Activated naive CD4-positive, alpha-beta T cell treated with anti-CD3 and anti-CD28 coated beads, Interleukin-2, amount 10 ng/mL, durations not matched to agents 7 days and 5 days (primary cell): ENCODE data around the gene CERS5.

Source experiments
- CTCF ChIA-PET: fragments of 350-600 bp; sonication (Branson Sonifier 250); formaldehyde crosslinking; loops from one replicate; lab custom pipeline; 2021; ENCODE audit warnings: antibody characterized with exemption; lab: Charles Lee
- DNase-seq: peaks from one replicate; pipeline ENCODE4 v3.0.0-alpha.2; 2020
- H3K27ac Mint-ChIP-seq: one replicate; pipeline ENCODE4 v1.8.0; 2021; ENCODE audit warnings: mild to moderate bottlenecking, moderate library complexity, mixed read lengths
- H3K27me3 Mint-ChIP-seq: one replicate; pipeline ENCODE4 v1.8.0; 2021; ENCODE audit warnings: mild to moderate bottlenecking, mixed read lengths
- H3K36me3 Mint-ChIP-seq: one replicate; pipeline ENCODE4 v1.8.0; 2021; ENCODE audit warnings: mixed read lengths
- H3K4me1 Mint-ChIP-seq: one replicate; pipeline ENCODE4 v1.8.0; 2021; ENCODE audit warnings: mixed read lengths
- H3K4me3 Mint-ChIP-seq: one replicate; pipeline ENCODE4 v1.8.0; 2021; ENCODE audit warnings: mild to moderate bottlenecking, moderate library complexity, mixed read lengths
- H3K9me3 Mint-ChIP-seq: one replicate; pipeline ENCODE4 v1.8.0; 2021; ENCODE audit warnings: mixed read lengths

CERS5 gene

DNA sequence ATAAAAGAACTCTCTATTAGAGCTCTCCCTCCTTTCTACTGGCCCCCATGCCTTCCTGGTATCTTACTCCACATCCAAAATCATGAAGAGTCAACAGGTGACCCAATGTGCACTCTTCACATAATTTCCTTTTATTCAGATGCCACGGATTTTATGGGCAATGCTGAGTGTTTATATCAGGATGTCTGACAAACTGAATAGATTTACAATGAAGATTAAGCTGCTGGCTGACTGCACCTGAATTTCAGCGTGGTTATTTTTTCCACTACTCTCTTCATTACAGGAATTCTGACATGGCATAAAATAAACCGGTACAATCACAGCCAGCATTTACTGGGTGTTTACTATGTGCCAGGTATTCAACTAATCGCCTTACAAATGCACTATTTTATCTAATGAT lies 29.4 kb upstream of the CERS5 start:
- H3K9me3 Mint-ChIP-seq, result no peaks in the 10 kb centered on the region

DNA sequence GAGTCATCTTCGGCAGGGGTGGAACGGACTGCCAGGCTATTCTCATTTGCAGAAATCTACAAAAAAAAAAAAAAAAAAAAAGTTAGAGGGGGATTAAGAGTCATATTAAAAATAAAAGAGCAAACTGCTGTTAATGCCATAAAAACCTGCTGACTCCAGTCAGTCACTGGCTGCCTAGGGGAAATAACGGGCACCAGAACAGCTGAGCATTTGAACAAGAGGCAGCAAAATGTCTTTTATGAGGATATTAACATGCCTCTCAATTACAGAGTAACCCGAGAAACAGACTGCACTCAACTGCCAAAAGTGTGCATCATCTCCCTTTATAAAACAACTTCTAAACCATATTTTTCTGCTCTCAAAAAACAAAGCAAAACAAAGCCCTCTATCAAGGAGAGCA lies 28.7 kb upstream of the CERS5 start:
- H3K4me1 Mint-ChIP-seq, result no peaks in the 10 kb centered on the region
- peaks cover 12% of the 10 kb centered on the region for H3K36me3 Mint-ChIP-seq
- H3K27me3 Mint-ChIP-seq, result no peaks in the 10 kb centered on the region
- no peaks in the 10 kb centered on the region for H3K9me3 Mint-ChIP-seq
- DNase-seq, result no peak
- H3K27ac Mint-ChIP-seq, result no peak overlapping the region
- H3K4me3 Mint-ChIP-seq, result no peak overlapping the region
- CTCF ChIA-PET, result interaction anchor here (1.6 kb wide), 1 partner anchor 119 kb away, joined by 4 read pairs; no protein-coding TSS in a partner anchor

More for the DNA sequence above, 29.4 kb upstream of the CERS5 start:
- H3K36me3 Mint-ChIP-seq, result peaks cover 13% of the 10 kb centered on the region
- no peaks in the 10 kb centered on the region for H3K27me3 Mint-ChIP-seq
- no peak overlapping the region for H3K4me3 Mint-ChIP-seq
- CTCF ChIA-PET, result interaction anchor here (1.0 to 1.6 kb wide), 3 partner anchors 16 to 118 kb away, joined by 3 to 4 read pairs (median 4); no protein-coding TSS in a partner anchor
- no peaks in the 10 kb centered on the region for H3K4me1 Mint-ChIP-seq
- H3K27ac Mint-ChIP-seq, result peak overlapping the region; percentile 33
- DNase-seq, result no peak

DNA sequence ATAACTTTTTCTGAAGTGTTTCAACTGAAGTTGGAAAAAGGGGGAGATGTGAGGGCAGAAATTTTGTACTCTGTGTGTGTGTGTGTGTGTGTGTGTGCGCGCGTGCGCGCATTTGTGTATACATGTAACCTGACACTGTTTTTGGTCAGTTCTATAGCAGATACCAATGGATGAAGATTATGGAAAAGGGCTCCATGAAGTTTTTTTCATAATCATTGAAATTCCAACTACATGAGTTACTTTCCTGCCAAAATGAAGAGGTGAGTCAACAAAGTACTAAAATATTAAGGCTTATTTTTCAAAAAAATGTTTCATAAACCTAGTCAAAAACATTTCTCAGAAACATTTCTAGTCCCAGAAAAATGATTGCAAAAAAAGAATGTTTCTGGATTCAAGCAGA lies 25.7 kb upstream of the CERS5 start:
- H3K27me3 Mint-ChIP-seq, result no peaks in the 10 kb centered on the region
- peaks cover 5% of the 10 kb centered on the region for H3K36me3 Mint-ChIP-seq
- H3K27ac Mint-ChIP-seq, result no peak overlapping the region
- DNase-seq, result no peak
- peaks cover 16% of the 10 kb centered on the region for H3K4me1 Mint-ChIP-seq
- no peak overlapping the region for H3K4me3 Mint-ChIP-seq
- CTCF ChIA-PET, result no interaction called here
- H3K9me3 Mint-ChIP-seq, result no peaks in the 10 kb centered on the region

GRCh38 chr12:50192236-50192635 lies 25.1 kb upstream of the CERS5 start:
- DNase-seq, result no peak
- CTCF ChIA-PET, result no interaction called here
- Mint-ChIP-seq H3K4me1 (peaks cover 22% of the 10 kb centered on the region), H3K27me3 (no peaks in the 10 kb centered on the region), H3K4me3 (no peak overlapping the region), H3K9me3 (no peaks in the 10 kb centered on the region), H3K36me3 (peaks cover 5% of the 10 kb centered on the region), H3K27ac (no peak overlapping the region)

- Mint-ChIP-seq H3K4me1 (peaks cover 33% of the 10 kb centered on the region), H3K9me3 (no peaks in the 10 kb centered on the region), H3K27ac (no peak overlapping the region), H3K36me3 (peaks cover 5% of the 10 kb centered on the region), H3K4me3 (no peak overlapping the region), H3K27me3 (no peaks in the 10 kb centered on the region)
- CTCF ChIA-PET, result interaction anchor here (0.9 kb wide), 2 partner anchors 15 to 80 kb away, joined by 3 read pairs; no protein-coding TSS in a partner anchor
- DNase-seq, result peak; percentile 23
Observed at GRCh38 chr12:50190859-50191258, 23.7 kb upstream of the CERS5 start.

DNA sequence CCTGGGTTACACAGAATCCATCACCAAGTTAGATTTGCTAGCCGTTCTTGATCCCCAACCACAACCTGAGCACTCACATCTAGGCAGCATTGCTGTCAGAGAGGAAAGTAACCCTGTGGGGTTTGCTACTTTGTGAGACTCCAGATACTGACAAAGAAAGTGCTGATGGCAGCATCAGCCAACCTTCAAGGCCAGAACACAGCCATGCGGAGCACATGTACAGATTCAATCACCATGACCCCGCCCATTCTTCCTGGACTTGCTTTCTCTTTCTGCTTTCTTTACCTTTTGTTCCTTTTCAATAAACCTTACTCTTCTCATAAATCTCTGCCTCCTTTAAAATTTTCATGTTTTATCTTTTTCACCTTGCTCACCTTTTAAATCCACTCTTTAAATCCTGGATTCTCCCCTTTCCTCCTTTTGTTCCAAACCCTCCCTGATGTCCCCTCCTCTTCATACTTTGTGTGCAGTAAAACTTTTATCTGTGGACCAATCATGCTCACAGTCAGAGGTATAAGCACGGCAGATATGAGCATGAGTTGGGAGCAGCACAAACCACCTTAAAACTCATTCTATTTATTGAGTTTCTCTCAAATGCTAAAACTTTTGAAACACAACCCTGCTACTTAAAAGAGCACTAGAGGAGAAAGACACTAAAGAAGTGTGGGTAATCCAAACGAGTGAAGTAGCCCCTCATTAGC lies 21.9 kb upstream of the CERS5 start:
- peak; percentile 56 for DNase-seq
- Mint-ChIP-seq H3K4me3 (peak overlapping the region; percentile 34), H3K4me1 (peaks cover 33% of the 10 kb centered on the region), H3K36me3 (peaks cover 5% of the 10 kb centered on the region), H3K9me3 (no peaks in the 10 kb centered on the region), H3K27me3 (no peaks in the 10 kb centered on the region), H3K27ac (peak overlapping the region; percentile 73)
- CTCF ChIA-PET, result interaction anchor here (0.9 kb wide), 1 partner anchor 23 kb away, joined by 3 read pairs; no protein-coding TSS in a partner anchor

DNA sequence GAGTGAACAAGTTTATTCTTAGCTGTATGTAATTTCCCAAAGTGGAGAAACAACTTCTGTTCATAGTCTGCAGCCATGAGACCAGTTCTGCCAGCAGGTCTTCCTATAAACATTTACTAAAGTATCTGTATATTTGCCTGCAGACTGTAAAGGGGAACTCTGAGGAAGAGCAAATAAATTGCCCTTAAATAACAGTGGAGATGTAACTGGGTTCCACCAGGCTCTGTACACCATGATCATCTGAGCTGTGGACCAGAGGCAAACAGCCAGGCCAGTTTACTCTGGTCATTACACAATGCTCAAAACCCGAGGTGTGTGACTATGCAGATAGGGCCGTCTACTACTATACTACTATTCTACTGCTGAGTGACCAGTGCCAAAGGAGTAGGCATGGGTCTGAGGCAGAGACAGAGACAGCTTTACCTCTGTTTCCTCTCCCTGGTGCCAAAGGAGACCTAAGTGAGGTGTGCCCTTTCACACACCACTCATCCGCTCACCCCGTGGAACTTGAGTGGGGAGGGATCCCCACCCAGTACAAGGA lies 21.1 kb upstream of the CERS5 start:
- CTCF ChIA-PET, result interaction anchor here (1.1 to 1.3 kb wide), 2 partner anchors 12 to 77 kb away, joined by 4 read pairs; partner anchors contain the start of gene COX14
- Mint-ChIP-seq H3K27ac (peak overlapping the region; percentile 73), H3K9me3 (no peaks in the 10 kb centered on the region), H3K27me3 (no peaks in the 10 kb centered on the region), H3K4me1 (peaks cover 33% of the 10 kb centered on the region), H3K4me3 (no peak overlapping the region), H3K36me3 (peaks cover 5% of the 10 kb centered on the region)
- DNase-seq, result no peak

GRCh38 chr12:50187084-50187900 lies 20.1 kb upstream of the CERS5 start:
- no peak for DNase-seq
- Mint-ChIP-seq H3K36me3 (peaks cover 2% of the 10 kb centered on the region), H3K4me1 (peaks cover 33% of the 10 kb centered on the region), H3K9me3 (no peaks in the 10 kb centered on the region), H3K27ac (peak overlapping the region; percentile 73), H3K4me3 (no peak overlapping the region), H3K27me3 (no peaks in the 10 kb centered on the region)
- CTCF ChIA-PET, result interaction anchor here (0.6 to 3.1 kb wide), 4 partner anchors 11 to 348 kb away, joined by 3 to 12 read pairs (median 4); partner anchors contain the start of gene COX14

DNA sequence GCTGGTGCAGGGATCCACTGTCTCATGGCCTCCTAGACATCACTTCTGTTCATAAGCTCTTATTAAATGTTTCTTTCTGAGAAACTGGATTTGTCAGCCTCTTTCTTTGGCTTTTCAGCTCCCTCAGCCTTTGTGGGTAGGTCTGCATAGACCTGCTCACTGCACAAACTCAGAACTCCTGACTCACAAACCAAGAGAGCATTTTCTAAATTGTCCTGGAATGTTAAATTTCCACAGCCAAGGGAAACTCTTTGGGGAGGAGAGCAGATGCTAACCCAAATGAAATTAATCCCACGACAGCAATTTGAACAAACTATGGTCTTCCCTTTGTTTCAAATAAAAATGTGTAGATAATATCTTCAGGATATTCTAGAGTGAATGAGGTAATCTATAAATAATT lies 19.5 kb upstream of the CERS5 start:
- Mint-ChIP-seq H3K27ac (peak overlapping the region; percentile 29), H3K4me3 (no peak overlapping the region), H3K4me1 (peaks cover 33% of the 10 kb centered on the region), H3K36me3 (peaks cover 2% of the 10 kb centered on the region), H3K9me3 (no peaks in the 10 kb centered on the region), H3K27me3 (no peaks in the 10 kb centered on the region)
- CTCF ChIA-PET, result interaction anchor here (3.1 kb wide), 1 partner anchor 11 kb away, joined by 12 read pairs; no protein-coding TSS in a partner anchor
- DNase-seq, result no peak

- Mint-ChIP-seq H3K27ac (no peak overlapping the region), H3K4me1 (peaks cover 33% of the 10 kb centered on the region), H3K36me3 (peaks cover 5% of the 10 kb centered on the region), H3K27me3 (no peaks in the 10 kb centered on the region), H3K4me3 (no peak overlapping the region), H3K9me3 (no peaks in the 10 kb centered on the region)
- CTCF ChIA-PET, result interaction anchor here (1.0 to 3.1 kb wide), 3 partner anchors 10 to 128 kb away, joined by 3 to 12 read pairs (median 4); partner anchors contain the start of gene COX14
- DNase-seq, result no peak
Observed at GRCh38 chr12:50185970-50186663, 18.9 kb upstream of the CERS5 start.

DNA sequence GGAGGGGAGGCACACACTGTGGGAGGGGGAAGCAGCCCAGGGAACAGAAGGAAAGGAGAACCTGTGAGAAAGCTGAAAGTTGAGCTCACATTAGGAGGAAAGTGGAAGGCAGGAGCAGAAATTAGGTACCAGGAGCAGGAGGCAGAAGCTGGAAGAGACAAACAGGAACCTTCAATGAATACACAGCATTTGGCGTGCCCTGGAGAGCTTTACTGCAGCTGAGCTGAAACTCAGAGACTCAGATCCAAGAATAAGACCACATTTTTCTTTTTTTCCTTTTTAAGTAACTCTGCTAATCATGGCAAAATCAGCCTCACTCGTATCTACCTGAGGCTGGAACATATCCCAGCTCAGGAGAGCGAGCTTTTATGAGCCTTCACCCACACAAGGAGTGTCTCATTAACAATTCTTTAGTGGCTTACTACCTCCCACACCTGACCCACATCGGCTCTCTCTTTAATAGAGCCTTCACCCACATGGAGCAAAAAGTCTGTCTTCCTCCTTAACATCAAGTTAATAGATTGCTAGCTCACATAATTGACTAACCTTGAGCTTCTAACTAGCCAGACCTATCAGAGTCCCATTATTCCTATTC lies 18.2 kb upstream of the CERS5 start:
- no peaks in the 10 kb centered on the region for H3K9me3 Mint-ChIP-seq
- H3K4me1 Mint-ChIP-seq, result peaks cover 33% of the 10 kb centered on the region
- DNase-seq, result no peak
- H3K36me3 Mint-ChIP-seq, result peaks cover 5% of the 10 kb centered on the region
- no peak overlapping the region for H3K27ac Mint-ChIP-seq
- H3K27me3 Mint-ChIP-seq, result no peaks in the 10 kb centered on the region
- CTCF ChIA-PET, result interaction anchor here (1.0 to 3.1 kb wide), 3 partner anchors 9 to 129 kb away, joined by 3 to 12 read pairs (median 4); partner anchors contain the start of gene COX14
- H3K4me3 Mint-ChIP-seq, result no peak overlapping the region

DNA sequence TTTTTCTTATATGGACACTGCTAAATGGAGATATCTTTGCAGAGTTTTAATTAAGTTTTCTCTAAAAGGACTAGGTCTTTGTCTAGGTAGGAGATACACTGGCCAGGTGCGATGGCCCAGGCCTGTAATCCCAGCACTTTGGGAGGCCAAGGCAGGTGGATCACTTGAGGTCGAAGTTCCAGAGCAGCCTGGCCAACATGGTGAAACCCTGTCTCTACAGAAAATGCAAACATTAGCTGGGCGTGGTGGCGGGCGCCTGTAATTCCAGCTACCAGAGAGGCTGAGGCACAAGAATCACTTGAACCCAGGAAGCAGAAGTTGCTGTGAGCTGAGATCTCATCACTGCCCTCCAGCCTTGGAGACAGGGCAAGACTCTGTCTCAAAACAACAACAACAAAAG lies 17.1 kb upstream of the CERS5 start:
- no peaks in the 10 kb centered on the region for H3K9me3 Mint-ChIP-seq
- H3K36me3 Mint-ChIP-seq, result peaks cover 5% of the 10 kb centered on the region
- no peak overlapping the region for H3K27ac Mint-ChIP-seq
- CTCF ChIA-PET, result interaction anchor here (3.1 kb wide), 1 partner anchor 8 kb away, joined by 12 read pairs; no protein-coding TSS in a partner anchor
- peaks cover 30% of the 10 kb centered on the region for H3K4me1 Mint-ChIP-seq
- DNase-seq, result no peak
- H3K4me3 Mint-ChIP-seq, result no peak overlapping the region
- H3K27me3 Mint-ChIP-seq, result no peaks in the 10 kb centered on the region

DNA sequence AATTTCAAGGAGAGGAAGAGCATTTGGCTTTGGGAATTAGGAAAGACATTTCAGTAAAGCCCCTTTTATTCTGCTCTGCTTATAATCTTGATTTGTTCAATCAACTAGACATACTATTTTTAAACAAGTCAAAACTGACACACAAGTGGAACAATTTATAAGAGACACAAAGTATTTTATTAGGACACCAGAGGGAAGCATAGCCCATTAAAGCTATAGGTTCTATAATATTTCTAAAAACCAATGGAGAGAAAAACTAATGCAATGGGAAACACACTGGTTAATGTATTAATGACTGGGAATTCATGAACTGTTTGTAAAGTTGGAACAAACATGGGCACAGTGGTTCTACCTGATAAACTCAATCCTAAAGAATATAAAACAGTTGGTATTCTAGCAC lies 15.3 kb upstream of the CERS5 start:
- Mint-ChIP-seq H3K27ac (no peak overlapping the region), H3K27me3 (no peaks in the 10 kb centered on the region), H3K4me1 (peaks cover 14% of the 10 kb centered on the region), H3K36me3 (peaks cover 4% of the 10 kb centered on the region), H3K4me3 (no peak overlapping the region), H3K9me3 (no peaks in the 10 kb centered on the region)
- DNase-seq, result no peak
- CTCF ChIA-PET, result interaction anchor here (0.7 to 1.7 kb wide), 4 partner anchors 50 to 135 kb away, joined by 3 to 10 read pairs (median 4); no protein-coding TSS in a partner anchor
